Urothelium cell line (cell line): ENCODE data around the gene MYOG.

Source experiments
- DNase-seq: peaks from one replicate; pipeline ENCODE4 v3.0.0; 2011; ENCODE audit warnings: low spot score, mixed read lengths
- FAIRE-seq: peaks from 2 replicates; lab custom pipeline; 2011; peaks lifted over from hg19 to GRCh38; lab: Jason Lieb, UNC

Gene MYOG

GRCh38 chr1:203085528-203086406 lies at the start of gene MYOG:
TSS of gene MYOG (minus strand) at chr1:203086012. CDS start at chr1:203085961, 51 bp downstream.
- FAIRE-seq = no peak
- DNase-seq = no peak

GRCh38 chr1:203133970-203134725 lies 48.3 kb upstream of the MYOG start:
- FAIRE-seq (no peak), DNase-seq (no peak)

- no peak for FAIRE-seq
- DNase-seq = no peak
These were observed 45.9 kb upstream of the MYOG start for GRCh38 chr1:203131548-203132200.

GRCh38 chr1:203130358-203130985 lies 44.7 kb upstream of the MYOG start:
- DNase-seq = no peak
- FAIRE-seq = no peak

GRCh38 chr1:203129501-203130231 lies 43.9 kb upstream of the MYOG start:
- no peak for DNase-seq

GRCh38 chr1:203128716-203129500 lies 43.1 kb upstream of the MYOG start:
- FAIRE-seq (no peak), DNase-seq (no peak)

More at GRCh38 chr1:203129501-203130231, 43.9 kb upstream of the MYOG start:
- FAIRE-seq = no peak

- DNase-seq (no peak), FAIRE-seq (no peak)
These were observed 42.6 kb upstream of the MYOG start for GRCh38 chr1:203128431-203128715.

- FAIRE-seq (no peak), DNase-seq (peak; percentile 82)
These were observed 42.0 kb upstream of the MYOG start, which contains the start of gene ADORA1 for GRCh38 chr1:203127666-203128430. TSS of gene ADORA1 (plus strand) at chr1:203127726. CDS start at chr1:203128842, 1,116 bp downstream.

- DNase-seq = no peak
- FAIRE-seq = no peak
These were observed 41.3 kb upstream of the MYOG start for GRCh38 chr1:203126866-203127665.

GRCh38 chr1:203126151-203126865 lies 40.5 kb upstream of the MYOG start:
- FAIRE-seq = no peak
- peak; percentile 57 for DNase-seq

GRCh38 chr1:203124546-203125317 lies 38.9 kb upstream of the MYOG start:
- no peak for DNase-seq
- no peak for FAIRE-seq

GRCh38 chr1:203124011-203124410 lies 38.2 kb upstream of the MYOG start:
- FAIRE-seq = no peak
- DNase-seq = no peak

GRCh38 chr1:203122159-203122558 lies 36.3 kb upstream of the MYOG start:
- FAIRE-seq (no peak), DNase-seq (no peak)

- DNase-seq = no peak
- FAIRE-seq = no peak
These were observed 35.6 kb upstream of the MYOG start for GRCh38 chr1:203121186-203122015.

- DNase-seq (no peak), FAIRE-seq (no peak)
These were observed 34.7 kb upstream of the MYOG start for GRCh38 chr1:203120325-203121153.
